Mesothelial cell of epicardium (in vitro differentiated cells): ENCODE measurements around the gene NTM. TPM values are rescaled to one million over a fixed set of nuclear protein-coding genes. Genes with fewer than 3 reads are reported as not detected.

ENCODE experiments used
- DNase-seq, 2 experiments: peaks; one replicate each; pipeline ENCODE4 v3.0.0; 2021; ENCODE audit warnings: low spot score in 2 of 2; ENCODE audit not compliant: unreplicated experiment in 2 of 2
- H3K27ac Mint-ChIP-seq: 2 replicates; pipeline ENCODE4 v1.8.0; 2021; ENCODE audit warnings: mixed read lengths
- H3K27me3 Mint-ChIP-seq: 2 replicates; pipeline ENCODE4 v1.8.0; 2021; ENCODE audit warnings: low read depth, mixed read lengths
- H3K36me3 Mint-ChIP-seq: 2 replicates; pipeline ENCODE4 v1.8.0; 2021; ENCODE audit warnings: mixed read lengths
- H3K4me1 Mint-ChIP-seq: 2 replicates; pipeline ENCODE4 v1.8.0; 2021; ENCODE audit warnings: mixed read lengths
- H3K4me3 Mint-ChIP-seq: 2 replicates; pipeline ENCODE4 v1.8.0; 2021; ENCODE audit warnings: mild to moderate bottlenecking, moderate library complexity, mixed read lengths
- H3K9me3 Mint-ChIP-seq: 2 replicates; pipeline ENCODE4 v1.8.0; 2021; ENCODE audit warnings: mixed read lengths
- total RNA-seq: library from RNA; stranded (reverse); gene quantifications from 3 replicates; pipeline ENCODE4 v1.2.1, GENCODE V29; 2021
- TF ChIP-seq, protein P1 (sequence below): fragments of 200-600 bp; sonication (generic); IDR thresholded peaks from one replicate; pipeline ENCODE4 v1.5.0; 2021; ENCODE audit warnings: antibody characterized with exemption; ENCODE audit not compliant: unreplicated experiment

The NTM gene
- total RNA-seq, 1 donor from 2014 or later = 3.9 TPM

DNA sequence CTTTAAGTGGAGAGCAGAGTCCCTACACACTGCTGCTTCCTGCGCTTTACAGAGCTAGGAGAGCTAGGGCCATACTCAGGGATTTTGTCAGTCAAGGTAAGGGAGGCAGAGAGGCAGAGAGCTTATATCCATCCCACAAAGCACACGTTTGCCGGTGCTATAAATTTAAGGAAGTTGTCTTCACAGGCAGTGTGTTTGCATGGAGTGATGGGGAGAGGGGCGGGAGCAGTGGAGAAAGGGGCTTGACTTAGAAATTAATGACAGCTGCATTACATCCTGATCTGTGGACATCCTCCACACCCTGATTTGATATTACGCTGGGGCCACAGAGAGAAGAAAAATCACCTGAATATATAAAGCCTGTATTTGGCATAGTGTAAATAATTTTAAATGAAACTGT is 84.1 kb downstream of the NTM start:
- Mint-ChIP-seq H3K4me1 (no peaks in the 10 kb centered on the region), H3K27me3 (peaks cover 39% of the 10 kb centered on the region), H3K9me3 (no peaks in the 10 kb centered on the region), H3K36me3 (no peaks in the 10 kb centered on the region), H3K4me3 (no peak overlapping the region), H3K27ac (no peak overlapping the region)
- TF ChIP-seq, protein P1, sequence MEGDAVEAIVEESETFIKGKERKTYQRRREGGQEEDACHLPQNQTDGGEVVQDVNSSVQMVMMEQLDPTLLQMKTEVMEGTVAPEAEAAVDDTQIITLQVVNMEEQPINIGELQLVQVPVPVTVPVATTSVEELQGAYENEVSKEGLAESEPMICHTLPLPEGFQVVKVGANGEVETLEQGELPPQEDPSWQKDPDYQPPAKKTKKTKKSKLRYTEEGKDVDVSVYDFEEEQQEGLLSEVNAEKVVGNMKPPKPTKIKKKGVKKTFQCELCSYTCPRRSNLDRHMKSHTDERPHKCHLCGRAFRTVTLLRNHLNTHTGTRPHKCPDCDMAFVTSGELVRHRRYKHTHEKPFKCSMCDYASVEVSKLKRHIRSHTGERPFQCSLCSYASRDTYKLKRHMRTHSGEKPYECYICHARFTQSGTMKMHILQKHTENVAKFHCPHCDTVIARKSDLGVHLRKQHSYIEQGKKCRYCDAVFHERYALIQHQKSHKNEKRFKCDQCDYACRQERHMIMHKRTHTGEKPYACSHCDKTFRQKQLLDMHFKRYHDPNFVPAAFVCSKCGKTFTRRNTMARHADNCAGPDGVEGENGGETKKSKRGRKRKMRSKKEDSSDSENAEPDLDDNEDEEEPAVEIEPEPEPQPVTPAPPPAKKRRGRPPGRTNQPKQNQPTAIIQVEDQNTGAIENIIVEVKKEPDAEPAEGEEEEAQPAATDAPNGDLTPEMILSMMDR = no peak
- no peak for DNase-seq

GRCh38 chr11:131454989-131455388 is 84.6 kb downstream of the NTM start:
- Mint-ChIP-seq H3K4me3 (no peak overlapping the region), H3K4me1 (no peaks in the 10 kb centered on the region), H3K27ac (no peak overlapping the region), H3K36me3 (no peaks in the 10 kb centered on the region), H3K27me3 (peaks cover 38% of the 10 kb centered on the region), H3K9me3 (no peaks in the 10 kb centered on the region)
- DNase-seq = no peak
- TF ChIP-seq, protein P1 = no peak

- Mint-ChIP-seq H3K4me3 (no peak overlapping the region), H3K27ac (no peak overlapping the region), H3K36me3 (no peaks in the 10 kb centered on the region), H3K27me3 (peaks cover 36% of the 10 kb centered on the region), H3K9me3 (no peaks in the 10 kb centered on the region), H3K4me1 (no peaks in the 10 kb centered on the region)
- DNase-seq = no peak
- TF ChIP-seq, protein P1 = no peak
Measured at GRCh38 chr11:131455843-131456704, 85.7 kb downstream of the NTM start.

GRCh38 chr11:131457163-131457562 is 86.7 kb downstream of the NTM start:
- Mint-ChIP-seq H3K4me3 (no peak overlapping the region), H3K36me3 (no peaks in the 10 kb centered on the region), H3K4me1 (no peaks in the 10 kb centered on the region), H3K27me3 (peaks cover 38% of the 10 kb centered on the region), H3K27ac (no peak overlapping the region), H3K9me3 (no peaks in the 10 kb centered on the region)
- TF ChIP-seq, protein P1 = no peak
- no peak for DNase-seq

- H3K27me3 Mint-ChIP-seq = peaks cover 28% of the 10 kb centered on the region
- TF ChIP-seq, protein P1 = no peak
- no peaks in the 10 kb centered on the region for H3K9me3 Mint-ChIP-seq
- H3K4me1 Mint-ChIP-seq = no peaks in the 10 kb centered on the region
- no peaks in the 10 kb centered on the region for H3K36me3 Mint-ChIP-seq
- no peak overlapping the region for H3K27ac Mint-ChIP-seq
- no peak for DNase-seq
- no peak overlapping the region for H3K4me3 Mint-ChIP-seq
Measured at GRCh38 chr11:131458421-131458820, 88.0 kb downstream of the NTM start.
